Cardiac muscle cell (in vitro differentiated cells and primary cell): ENCODE data around the gene PRLH. TPM values are rescaled to one million over a fixed set of nuclear protein-coding genes. Genes with fewer than 3 reads are reported as not detected.

Source experiments
- DNase-seq, 2 donors: peaks; one replicate each; pipeline versions ENCODE4 v3.0.0 to v3.0.0-alpha.2; 2010 to 2017; ENCODE audit warnings: low read depth in 1 of 2, low spot score in 1 of 2
- H3K27ac ChIP-seq: fragments of 200-600 bp; sonication (generic); 2 replicates; pipeline ENCODE4 v1.5.1; 2016
- H3K27me3 ChIP-seq: fragments of 200-600 bp; sonication (generic); 2 replicates; pipeline ENCODE4 v1.6.0; 2016; ENCODE audit warnings: control low read depth
- H3K36me3 ChIP-seq: fragments of 200-600 bp; sonication (generic); 2 replicates; pipeline ENCODE4 v1.5.1; 2016; ENCODE audit warnings: control low read depth
- H3K4me1 ChIP-seq: fragments of 200-600 bp; sonication (generic); 2 replicates; pipeline ENCODE4 v1.8.1; 2017; ENCODE audit warnings: low read depth, mild to moderate bottlenecking, mixed run types
- H3K4me3 ChIP-seq: fragments of 200-600 bp; sonication (generic); 2 replicates; pipeline ENCODE4 v1.5.1; 2016; ENCODE audit warnings: mild to moderate bottlenecking
- H3K9me3 ChIP-seq: fragments of 200-600 bp; sonication (generic); 2 replicates; pipeline ENCODE4 v1.5.1; 2017; ENCODE audit warnings: low read depth, mild to moderate bottlenecking, control low read depth
- polyA plus RNA-seq: library from polyadenylated mRNA; unstranded; fragments of >200 nt; fragmentation: Nextera tagmentation; extraction: Ambion mirVana; gene quantifications from 2 replicates; pipeline ENCODE4 v1.2.1, GENCODE V29; 2016
- total RNA-seq: library from RNA; depleted of rRNA; stranded (reverse); fragments of >200 nt; gene quantifications from 2 replicates; pipeline ENCODE4 v1.2.3, GENCODE V29; 2016
- TF ChIP-seq, protein P1 (sequence below): IDR thresholded peaks from 2 replicates; pipeline ENCODE4 v1.5.1; 2012; ENCODE audit warnings: low read depth, mild to moderate bottlenecking, low read length

PRLH gene
- total and polyA plus RNA-seq, 2 experiments from 2014 or later, result not detected

GRCh38 chr2:237552908-237553307 lies 13.5 kb upstream of the PRLH start:
- Histone ChIP-seq H3K36me3 (no peaks in the 10 kb centered on the region), H3K27me3 (no peaks in the 10 kb centered on the region), H3K27ac (no peak overlapping the region), H3K9me3 (no peaks in the 10 kb centered on the region), H3K4me1 (no peaks in the 10 kb centered on the region), H3K4me3 (no peak overlapping the region)
- DNase-seq, result no peak
- TF ChIP-seq, protein P1, sequence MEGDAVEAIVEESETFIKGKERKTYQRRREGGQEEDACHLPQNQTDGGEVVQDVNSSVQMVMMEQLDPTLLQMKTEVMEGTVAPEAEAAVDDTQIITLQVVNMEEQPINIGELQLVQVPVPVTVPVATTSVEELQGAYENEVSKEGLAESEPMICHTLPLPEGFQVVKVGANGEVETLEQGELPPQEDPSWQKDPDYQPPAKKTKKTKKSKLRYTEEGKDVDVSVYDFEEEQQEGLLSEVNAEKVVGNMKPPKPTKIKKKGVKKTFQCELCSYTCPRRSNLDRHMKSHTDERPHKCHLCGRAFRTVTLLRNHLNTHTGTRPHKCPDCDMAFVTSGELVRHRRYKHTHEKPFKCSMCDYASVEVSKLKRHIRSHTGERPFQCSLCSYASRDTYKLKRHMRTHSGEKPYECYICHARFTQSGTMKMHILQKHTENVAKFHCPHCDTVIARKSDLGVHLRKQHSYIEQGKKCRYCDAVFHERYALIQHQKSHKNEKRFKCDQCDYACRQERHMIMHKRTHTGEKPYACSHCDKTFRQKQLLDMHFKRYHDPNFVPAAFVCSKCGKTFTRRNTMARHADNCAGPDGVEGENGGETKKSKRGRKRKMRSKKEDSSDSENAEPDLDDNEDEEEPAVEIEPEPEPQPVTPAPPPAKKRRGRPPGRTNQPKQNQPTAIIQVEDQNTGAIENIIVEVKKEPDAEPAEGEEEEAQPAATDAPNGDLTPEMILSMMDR, result no peak

- no peak overlapping the region for H3K4me3 ChIP-seq
- H3K36me3 ChIP-seq, result no peaks in the 10 kb centered on the region
- no peaks in the 10 kb centered on the region for H3K4me1 ChIP-seq
- no peak for DNase-seq
- no peak overlapping the region for H3K27ac ChIP-seq
- H3K27me3 ChIP-seq, result no peaks in the 10 kb centered on the region
- H3K9me3 ChIP-seq, result no peaks in the 10 kb centered on the region
- TF ChIP-seq, protein P1, result no peak
Measured at GRCh38 chr2:237553948-237554347, 12.4 kb upstream of the PRLH start.

DNA sequence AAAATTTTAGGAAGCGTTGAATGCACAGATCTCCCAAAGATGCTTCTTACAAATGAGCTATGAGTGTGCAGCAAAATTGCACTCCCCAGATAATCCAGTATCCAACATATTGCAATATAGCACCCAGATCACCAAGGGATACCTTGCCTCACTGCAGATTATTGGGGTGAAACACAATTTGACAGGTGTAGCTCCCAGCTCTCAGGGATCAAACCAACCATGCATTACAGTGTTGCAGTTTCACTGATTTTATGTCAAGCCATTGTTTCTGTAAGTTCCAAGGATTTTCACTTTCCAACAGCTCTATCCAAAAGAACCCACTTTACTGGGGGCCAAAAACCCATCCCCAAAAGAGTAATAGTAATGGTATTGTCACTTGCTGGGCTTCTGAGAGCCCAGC lies 10.8 kb upstream of the PRLH start:
- no peak overlapping the region for H3K4me3 ChIP-seq
- no peak for DNase-seq
- no peaks in the 10 kb centered on the region for H3K4me1 ChIP-seq
- TF ChIP-seq, protein P1, result no peak
- no peaks in the 10 kb centered on the region for H3K36me3 ChIP-seq
- H3K9me3 ChIP-seq, result no peaks in the 10 kb centered on the region
- H3K27me3 ChIP-seq, result no peaks in the 10 kb centered on the region
- H3K27ac ChIP-seq, result no peak overlapping the region

GRCh38 chr2:237556773-237557632 lies 9.4 kb upstream of the PRLH start:
- no peaks in the 10 kb centered on the region for H3K27me3 ChIP-seq
- no peaks in the 10 kb centered on the region for H3K4me1 ChIP-seq
- TF ChIP-seq, protein P1, result no peak
- no peaks in the 10 kb centered on the region for H3K9me3 ChIP-seq
- H3K27ac ChIP-seq, result no peak overlapping the region
- no peak for DNase-seq
- no peak overlapping the region for H3K4me3 ChIP-seq
- no peaks in the 10 kb centered on the region for H3K36me3 ChIP-seq

GRCh38 chr2:237557633-237558015 lies 8.8 kb upstream of the PRLH start:
- no peak overlapping the region for H3K27ac ChIP-seq
- no peak for DNase-seq
- H3K4me1 ChIP-seq, result no peaks in the 10 kb centered on the region
- no peaks in the 10 kb centered on the region for H3K36me3 ChIP-seq
- TF ChIP-seq, protein P1, result no peak
- H3K9me3 ChIP-seq, result no peaks in the 10 kb centered on the region
- H3K4me3 ChIP-seq, result no peak overlapping the region
- no peaks in the 10 kb centered on the region for H3K27me3 ChIP-seq
